ENCODE results near the gene EDRF1.

DNA sequence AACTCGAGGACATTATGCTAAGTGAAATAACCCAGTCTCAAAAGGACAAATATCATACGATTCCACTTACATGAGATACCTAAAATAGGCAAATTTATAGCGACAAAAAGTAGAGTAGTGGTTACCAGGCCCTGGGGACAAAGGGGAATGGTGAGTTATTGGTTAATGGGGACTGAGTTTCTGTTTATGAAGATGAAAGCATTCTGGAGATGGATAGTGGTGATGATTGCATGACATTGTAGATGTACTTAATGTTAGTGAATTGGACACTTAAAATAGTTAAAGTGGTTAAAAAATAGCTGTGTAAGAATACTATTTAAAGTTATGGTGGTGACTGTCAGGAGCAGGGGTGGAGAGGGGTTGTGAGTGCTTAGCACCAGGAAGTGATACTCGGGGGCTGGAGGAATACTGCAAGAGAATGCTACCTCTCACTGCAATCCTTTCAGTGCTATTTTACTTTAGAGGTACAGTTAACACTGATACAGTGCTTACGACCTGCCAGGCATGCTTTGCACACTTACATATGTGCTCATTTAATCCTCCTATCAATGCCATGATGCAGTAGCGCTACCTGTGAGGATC, 19.9 kb upstream of the EDRF1 start:
- TF ChIP-seq, protein P1, sequence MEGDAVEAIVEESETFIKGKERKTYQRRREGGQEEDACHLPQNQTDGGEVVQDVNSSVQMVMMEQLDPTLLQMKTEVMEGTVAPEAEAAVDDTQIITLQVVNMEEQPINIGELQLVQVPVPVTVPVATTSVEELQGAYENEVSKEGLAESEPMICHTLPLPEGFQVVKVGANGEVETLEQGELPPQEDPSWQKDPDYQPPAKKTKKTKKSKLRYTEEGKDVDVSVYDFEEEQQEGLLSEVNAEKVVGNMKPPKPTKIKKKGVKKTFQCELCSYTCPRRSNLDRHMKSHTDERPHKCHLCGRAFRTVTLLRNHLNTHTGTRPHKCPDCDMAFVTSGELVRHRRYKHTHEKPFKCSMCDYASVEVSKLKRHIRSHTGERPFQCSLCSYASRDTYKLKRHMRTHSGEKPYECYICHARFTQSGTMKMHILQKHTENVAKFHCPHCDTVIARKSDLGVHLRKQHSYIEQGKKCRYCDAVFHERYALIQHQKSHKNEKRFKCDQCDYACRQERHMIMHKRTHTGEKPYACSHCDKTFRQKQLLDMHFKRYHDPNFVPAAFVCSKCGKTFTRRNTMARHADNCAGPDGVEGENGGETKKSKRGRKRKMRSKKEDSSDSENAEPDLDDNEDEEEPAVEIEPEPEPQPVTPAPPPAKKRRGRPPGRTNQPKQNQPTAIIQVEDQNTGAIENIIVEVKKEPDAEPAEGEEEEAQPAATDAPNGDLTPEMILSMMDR (IDR thresholded peaks at IDR 0.05) = no peak
- TF ChIP-seq POLR2A (IDR thresholded peaks at IDR 0.05) = no peak

Measured in suprapubic skin (tissue), 3 donors.